ENCODE data around the gene ENPP7.

Gene ENPP7

DNA sequence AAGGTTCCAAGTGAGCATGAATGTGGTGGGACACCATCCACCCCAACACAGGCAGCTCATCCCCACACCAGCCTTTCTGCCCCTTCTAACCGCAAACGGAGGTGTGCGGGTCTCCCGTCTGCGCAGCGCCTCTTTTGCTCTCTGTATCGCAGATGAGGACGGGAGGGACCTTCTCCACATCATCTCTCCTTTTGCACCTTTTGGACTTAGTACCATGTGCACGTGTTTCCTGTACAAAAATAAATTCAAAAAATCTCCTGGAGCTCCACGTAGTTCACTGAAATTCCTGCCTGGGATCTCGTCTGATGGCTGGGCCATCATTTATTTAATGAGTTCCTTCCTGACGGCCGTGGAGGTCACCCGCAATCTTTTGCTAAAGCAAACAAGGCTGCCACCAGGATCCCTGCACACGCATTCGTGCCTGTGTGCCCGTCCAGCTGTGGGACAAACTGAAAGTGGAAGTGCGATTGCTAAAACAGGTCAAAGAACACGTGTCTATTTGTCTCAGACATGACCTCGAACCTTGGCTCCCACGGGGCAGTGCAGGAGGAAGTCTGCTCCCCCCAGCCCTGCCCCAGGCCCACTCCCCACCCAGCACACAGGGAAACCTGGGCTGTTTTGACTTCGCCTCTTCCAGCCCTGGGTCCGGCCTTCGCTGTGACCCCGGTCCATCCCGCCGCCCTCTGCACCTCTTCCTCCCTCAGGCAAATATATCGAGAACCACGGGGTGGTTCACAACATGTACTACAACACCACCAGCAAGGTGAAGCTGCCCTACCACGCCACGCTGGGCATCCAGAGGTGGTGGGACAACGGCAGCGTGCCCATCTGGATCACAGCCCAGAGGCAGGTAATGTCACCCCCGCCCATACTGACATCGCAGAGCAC is 2.3 kb downstream of the ENPP7 start:
- DNase-seq: no peak

GRCh38 chr17:79733692-79734070 is 2.9 kb downstream of the ENPP7 start:
- no peak for DNase-seq

DNA sequence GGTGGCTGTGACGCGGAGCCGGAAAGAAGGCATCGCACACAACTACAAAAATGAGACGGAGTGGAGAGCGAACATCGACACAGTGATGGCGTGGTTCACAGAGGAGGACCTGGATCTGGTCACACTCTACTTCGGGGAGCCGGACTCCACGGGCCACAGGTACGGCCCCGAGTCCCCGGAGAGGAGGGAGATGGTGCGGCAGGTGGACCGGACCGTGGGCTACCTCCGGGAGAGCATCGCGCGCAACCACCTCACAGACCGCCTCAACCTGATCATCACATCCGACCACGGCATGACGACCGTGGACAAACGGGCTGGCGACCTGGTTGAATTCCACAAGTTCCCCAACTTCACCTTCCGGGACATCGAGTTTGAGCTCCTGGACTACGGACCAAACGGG is 4.4 kb downstream of the ENPP7 start:
- no peak for DNase-seq

DNA sequence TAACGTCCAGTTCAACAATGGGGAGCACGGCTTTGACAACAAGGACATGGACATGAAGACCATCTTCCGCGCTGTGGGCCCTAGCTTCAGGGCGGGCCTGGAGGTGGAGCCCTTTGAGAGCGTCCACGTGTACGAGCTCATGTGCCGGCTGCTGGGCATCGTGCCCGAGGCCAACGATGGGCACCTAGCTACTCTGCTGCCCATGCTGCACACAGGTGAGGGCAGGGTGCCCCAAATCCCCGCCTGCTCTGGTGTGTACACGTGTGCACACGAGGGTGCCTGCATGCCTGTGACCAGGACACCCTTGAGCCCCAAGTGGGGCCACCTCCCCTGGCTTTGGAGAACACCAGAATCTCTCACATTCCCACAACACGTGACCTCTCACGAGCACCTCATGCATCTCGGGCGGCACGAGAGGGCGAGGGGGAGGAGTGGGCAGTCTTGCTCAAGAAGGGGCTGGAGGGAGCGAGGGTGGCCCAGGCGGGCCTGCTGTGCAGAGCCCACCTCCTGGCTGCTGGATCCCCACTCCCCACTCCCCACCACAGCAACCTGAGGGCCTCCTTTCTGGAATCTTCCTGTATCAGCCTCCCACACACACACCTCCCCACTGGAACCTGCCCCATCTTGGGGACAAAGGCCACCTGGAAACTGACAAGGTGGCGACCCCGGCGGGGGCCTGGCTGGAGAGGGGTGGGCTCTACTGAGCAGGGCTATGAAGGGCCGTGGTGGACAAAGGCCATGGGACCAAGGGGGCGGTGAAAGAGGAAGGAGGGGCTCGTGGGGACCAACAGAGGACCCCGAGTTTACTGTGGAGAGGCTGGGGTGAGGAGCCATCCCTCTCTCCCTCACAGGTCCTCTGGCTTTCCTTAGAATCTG is 6.5 kb downstream of the ENPP7 start:
- no peak for DNase-seq

- DNase-seq: no peak
These were observed 7.3 kb downstream of the ENPP7 start for GRCh38 chr17:79737922-79738578.

DNA sequence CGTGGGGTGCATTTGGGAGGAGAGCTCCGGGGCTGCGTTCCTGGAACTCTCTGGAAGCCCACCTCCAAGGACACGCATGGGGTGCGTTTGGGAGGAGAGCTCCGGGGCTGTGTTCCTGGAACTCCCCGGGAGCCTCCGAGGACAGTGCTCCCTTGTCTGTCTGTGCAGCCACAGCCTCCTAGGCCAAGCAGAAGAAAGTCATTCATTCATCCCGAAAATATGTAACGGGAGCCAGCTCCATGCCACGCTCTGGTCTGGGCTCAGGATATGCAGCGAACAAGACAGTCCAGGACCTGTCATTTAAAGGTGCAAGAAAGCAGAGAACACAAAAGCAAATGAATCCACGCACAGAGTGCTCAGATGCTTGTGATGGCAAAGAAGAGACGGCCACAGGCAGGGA is 7.9 kb downstream of the ENPP7 start:
- no peak for DNase-seq

- no peak for DNase-seq
These were observed 8.7 kb downstream of the ENPP7 start for GRCh38 chr17:79739148-79740062.

GRCh38 chr17:79740413-79740812 is 9.7 kb downstream of the ENPP7 start:
- DNase-seq: no peak

DNA sequence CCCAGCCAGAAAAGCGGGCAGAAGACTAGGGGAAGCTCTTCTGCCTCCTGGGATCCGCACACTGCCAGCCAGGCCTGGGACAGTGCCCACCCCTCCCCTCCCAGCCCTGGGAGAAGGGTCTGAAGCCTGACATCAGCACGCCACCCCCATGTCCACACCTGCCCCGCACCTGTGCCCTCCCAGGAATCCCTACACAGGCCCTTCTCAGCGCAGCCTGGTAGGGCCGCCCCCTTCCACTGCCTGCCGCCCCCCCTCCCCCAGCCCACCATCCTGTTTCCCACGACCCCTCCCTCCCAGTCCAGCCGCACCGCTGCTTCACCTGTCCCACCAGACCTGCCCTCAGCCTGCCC is 10.6 kb downstream of the ENPP7 start:
- DNase-seq: no peak

DNA sequence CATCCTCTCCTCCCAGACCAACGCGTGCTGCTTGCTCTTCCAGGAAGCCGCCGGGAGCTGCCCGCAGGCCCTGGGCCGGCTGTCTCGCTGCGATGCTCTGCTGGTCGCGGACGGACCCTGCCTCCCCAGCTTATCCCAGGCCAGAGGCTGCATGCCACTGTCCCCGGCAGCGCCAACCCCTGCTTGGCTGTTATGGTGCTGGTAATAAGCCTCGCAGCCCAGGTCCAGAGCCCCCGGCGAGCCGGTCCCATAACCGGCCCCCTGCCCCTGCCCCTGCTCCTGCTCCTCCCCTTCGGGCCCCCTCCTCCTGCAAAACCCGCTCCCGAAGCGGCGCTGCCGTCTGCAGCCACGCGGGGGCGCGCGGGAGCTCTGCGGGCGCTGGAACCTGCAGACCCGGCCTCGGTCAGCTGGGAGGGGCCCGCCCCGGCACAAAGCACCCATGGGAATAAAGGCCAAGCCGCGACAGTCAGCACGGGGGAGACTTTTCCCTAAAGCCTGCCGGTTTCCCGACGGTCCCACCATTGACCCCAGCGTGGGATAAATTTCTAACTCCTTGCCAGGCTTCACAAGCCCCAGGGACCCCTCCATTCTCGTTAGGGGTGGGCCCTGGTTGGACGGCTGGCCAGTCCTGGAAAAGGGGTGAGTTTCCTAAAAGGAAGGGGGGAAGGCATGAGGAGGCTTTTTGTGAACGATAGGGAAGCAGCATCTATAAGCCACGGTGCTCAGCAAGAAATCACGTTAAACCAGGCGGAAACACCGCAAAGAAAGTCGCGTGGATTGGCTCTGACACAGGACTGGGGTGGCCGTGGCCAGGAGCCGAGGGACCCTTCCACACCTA is 11.2 kb downstream of the ENPP7 start:
- DNase-seq: peak; percentile 50

DNA sequence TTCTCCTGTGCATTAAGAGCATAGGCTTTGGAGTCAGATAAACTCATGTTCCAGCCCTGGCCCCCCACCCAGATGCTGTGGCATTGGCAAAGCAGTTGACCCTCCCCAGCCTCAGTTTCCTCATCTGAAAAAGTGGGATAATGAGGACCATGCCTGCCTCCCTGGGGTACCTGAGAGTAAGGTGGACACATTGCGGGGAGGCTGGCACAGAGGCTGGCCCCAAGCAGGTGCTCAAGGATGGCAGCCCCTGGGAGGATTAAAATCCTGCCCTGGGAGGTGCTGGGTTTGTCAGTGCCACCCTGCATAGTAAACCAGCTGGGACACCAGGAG is 11.8 kb downstream of the ENPP7 start:
- DNase-seq: no peak

DNA sequence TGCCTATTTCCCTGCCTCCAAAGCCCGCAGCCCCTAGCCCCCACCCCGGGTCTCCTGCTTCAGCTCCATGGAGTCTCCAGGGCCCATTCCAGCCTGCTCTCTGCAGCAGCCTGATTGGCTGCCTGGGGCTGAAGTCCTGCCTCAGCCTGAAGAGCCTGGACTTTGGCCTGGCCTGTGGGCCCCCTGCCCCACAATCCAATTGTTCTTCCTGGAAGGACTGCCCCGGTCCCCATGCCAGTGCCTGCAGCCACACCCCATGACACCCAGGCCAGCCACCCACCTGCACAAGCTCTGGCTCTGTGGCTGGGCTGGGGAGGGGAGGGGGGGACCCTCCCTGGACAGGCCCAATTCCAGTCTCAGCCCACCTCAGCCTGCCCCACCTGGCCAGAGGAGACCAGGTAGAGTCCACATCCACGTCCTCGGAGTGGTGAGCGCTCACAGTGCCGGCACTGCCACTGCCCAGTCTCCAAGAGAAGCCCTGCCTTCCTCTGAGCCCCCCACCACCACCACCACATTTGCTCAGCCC is 12.3 kb downstream of the ENPP7 start:
- no peak for DNase-seq

GRCh38 chr17:79743614-79744013 is 12.9 kb downstream of the ENPP7 start:
- DNase-seq: no peak

DNA sequence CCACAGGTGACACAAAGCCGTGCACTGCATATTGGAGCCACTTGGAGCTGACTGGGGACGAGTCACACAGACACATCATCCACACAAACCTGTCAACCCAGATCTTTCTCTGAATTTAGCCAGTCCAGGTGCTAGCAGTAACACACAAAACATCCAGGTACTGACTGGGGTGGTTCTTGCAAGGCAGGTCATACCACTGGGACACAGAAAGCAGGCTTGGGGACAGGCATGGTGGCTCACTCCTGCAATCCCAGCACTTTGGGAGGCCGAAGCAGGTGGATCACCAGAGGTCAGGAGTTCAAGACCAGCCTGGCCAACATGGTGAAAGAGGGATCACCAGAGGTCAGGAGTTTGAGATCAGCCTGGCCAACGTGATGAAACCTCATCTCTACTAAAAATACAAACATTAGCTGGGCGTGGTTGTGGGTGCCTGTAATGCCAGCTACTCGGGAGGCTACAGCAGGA is 14.9 kb downstream of the ENPP7 start:
- DNase-seq: no peak

DNA sequence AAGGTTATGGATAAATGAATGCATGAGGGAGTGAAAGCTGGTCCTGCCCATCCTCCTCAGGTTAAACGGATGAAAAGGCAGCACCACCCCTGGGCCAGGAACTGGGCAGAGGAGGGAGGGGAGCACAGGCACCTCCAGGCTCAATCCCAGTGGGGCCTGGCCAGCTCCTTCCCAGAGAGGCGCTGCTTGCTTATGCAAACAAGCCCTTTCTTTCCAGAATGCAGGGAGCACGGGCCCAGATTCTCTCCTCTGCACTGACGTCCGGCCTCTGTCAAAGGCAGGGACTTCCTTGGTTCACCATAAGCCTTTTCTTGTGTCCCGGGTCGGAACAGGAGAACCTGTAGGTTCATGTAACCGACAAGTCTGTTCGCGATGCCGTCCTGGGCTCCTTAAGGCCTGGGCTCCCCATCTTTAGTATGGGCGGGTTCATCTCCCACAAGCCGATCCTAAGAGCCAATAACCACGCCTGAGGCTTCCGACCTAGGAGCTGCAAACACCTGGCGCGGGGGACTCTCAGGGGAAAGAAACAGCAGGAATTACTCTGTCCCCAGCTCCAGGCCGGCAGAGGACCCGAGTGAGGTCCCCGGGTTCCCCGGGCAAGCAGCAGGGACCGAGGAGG is 16.3 kb downstream of the ENPP7 start:
- no peak for DNase-seq

DNA sequence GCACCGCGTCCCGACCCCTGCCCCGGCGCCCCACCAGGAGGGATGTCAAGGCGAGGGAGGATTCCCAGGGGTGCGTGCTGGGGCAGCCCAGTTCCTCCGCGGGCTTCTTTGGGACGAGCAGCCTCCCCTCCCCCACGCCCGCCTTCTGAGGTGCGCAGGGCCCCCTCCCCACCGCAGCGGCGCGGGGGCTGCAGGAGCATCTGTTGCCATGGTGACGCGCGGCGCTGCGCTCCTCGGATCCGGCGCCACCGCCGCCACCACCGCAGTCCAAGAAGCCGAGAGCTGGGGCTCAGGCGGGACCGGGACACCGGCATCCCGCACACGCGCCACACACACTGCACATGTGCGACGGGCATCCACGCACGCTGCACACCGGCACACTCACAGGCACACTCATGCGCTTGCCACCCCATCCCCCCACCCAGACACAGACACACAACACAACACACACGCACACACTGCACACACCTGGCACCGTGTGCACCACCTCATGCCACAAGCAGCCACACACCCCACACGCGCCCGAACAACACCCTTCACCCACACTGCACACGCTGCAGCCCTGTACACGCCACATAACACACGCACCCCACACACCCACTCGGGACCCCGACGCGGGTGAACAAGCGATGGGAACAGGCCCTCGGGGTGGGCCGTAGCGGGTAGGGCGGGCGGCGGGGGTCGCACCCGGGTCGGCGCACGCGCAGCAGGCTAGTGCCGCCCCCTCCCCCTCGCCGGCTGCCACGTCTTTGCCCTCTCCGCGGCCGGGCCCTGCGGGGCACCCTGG is 17.0 kb downstream of the ENPP7 start:
- peak; percentile 14 for DNase-seq

DNA sequence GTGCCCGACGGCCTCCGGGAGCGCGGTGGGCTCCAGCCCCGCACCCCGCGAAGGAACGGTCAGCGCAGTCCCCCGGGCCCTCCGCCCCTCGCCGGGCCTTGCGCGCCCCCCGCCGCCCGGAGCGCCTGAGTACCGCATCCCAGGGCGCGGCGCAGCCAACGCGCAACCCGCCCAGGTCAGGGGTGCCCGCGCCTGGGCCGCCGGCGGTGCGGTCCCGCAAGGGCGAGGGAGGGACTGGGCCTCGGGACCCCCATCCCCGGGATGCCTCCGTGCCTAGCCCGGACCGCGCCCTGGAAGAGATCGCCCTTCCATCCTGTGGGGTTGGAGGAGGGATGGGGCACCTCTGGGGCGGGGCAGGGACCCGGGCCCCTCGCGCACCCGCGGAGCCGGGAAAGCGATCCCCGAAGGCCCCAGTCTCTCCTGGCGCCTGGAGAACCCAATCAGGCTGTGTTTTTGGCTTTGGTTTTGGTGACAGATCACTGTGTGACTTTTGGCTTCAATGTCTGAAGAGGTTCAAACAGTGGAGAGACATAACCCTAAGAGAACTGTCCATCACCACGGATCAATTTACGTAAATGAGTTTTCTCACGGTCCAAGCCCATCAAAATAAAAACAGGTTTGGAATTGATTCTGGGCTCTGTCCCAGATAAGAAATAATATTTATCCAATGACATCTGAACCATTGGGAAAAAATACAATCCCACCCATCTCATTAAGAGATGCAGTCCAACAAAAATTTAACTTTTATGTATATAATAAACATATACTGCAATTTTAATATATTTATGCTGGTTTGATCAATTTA is 17.8 kb downstream of the ENPP7 start:
- no peak for DNase-seq

DNA sequence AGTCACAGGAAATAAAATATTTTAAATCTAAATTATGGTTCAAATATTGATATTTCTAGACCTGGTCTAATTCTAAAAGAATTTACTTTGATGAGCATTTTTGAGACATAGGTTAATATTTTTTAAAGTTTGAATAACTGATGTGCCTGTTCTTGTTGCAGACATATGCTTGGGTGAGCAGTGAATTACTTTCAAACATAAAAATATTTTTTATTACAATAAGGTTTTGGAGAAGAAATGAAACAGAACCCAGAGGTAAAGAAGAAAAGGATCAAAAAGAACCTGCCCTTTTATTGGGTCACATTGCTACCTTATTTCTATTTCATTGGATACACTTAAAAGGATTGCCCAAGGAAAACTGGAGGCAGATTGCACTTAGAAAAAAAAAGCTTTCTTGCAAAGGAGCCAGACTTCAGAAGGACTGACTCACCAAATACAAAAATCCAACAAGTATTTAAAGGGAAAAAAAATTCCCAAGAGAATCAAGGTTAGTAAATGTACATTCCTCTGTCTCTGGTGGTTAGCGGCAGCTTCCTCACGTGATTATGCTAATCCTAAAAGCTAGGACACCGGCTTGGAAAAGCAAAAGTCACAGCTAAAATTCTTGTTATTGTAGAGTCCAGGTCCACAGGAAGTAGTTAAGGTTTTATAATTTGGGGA is 18.5 kb downstream of the ENPP7 start:
- no peak for DNase-seq

- DNase-seq: no peak
These were observed 19.2 kb downstream of the ENPP7 start for GRCh38 chr17:79749958-79750357.

Measured in DMS79 treated with DMSO at 0.1 percent for 48 hours (cell line).